CD8-positive, alpha-beta memory T cell (primary cell): Measurements from ENCODE around the gene FPGS. TPM values are rescaled to one million over a fixed set of nuclear protein-coding genes. Genes with fewer than 3 reads are reported as not detected.
"Not testable (repeated sequence)": the region's sequence is repeated elsewhere in the genome, so short reads cannot be mapped to it uniquely, and the experiment has no call there.

Experiments
- CTCF ChIA-PET: fragments of 350-600 bp; sonication (Branson Sonifier 250); formaldehyde crosslinking; loops from one replicate; lab custom pipeline; 2021; ENCODE audit warnings: antibody characterized with exemption; lab: Charles Lee
- POLR2A ChIA-PET: fragments of 350-600 bp; sonication (Branson Sonifier 250); formaldehyde crosslinking; loops from one replicate; lab custom pipeline; 2021; ENCODE audit warnings: antibody characterized with exemption; lab: Charles Lee
- DNase-seq, 5 donors: peaks; one replicate each; pipeline versions ENCODE4 v3.0.0 to v3.0.0-alpha.2; 2020 to 2022; ENCODE audit warnings: mixed read lengths in 1 of 5
- H3K27ac ChIP-seq: one replicate; pipeline ENCODE4 v1.7.0; 2013; ENCODE audit warnings: low read depth, mild to moderate bottlenecking, low read length, moderate library complexity
- H3K27me3 ChIP-seq: 2 replicates; pipeline ENCODE4 v1.7.0; 2013; ENCODE audit warnings: low read length, mild to moderate bottlenecking; ENCODE audit not compliant: insufficient read depth, poor library complexity, severe bottlenecking
- H3K36me3 ChIP-seq: 2 replicates; pipeline ENCODE4 v1.7.0; 2013; ENCODE audit warnings: mild to moderate bottlenecking, low read length, moderate library complexity; ENCODE audit not compliant: insufficient read depth
- H3K4me1 ChIP-seq: 2 replicates; pipeline ENCODE4 v1.7.0; 2013; ENCODE audit warnings: mild to moderate bottlenecking, low read length, moderate library complexity; ENCODE audit not compliant: insufficient read depth
- H3K4me3 ChIP-seq: 2 replicates; pipeline ENCODE4 v1.7.0; 2013; ENCODE audit warnings: mild to moderate bottlenecking, low read length
- H3K9me3 ChIP-seq: 2 replicates; pipeline ENCODE4 v1.7.0; 2013; ENCODE audit warnings: mild to moderate bottlenecking, low read length
- H3K27ac Mint-ChIP-seq, 8 donors: one replicate each; pipeline ENCODE4 v1.8.0; 2020 to 2021; ENCODE audit warnings: mixed read lengths in 8 of 8, mild to moderate bottlenecking in 6 of 8, inconsistent platforms in 3 of 8, moderate library complexity in 3 of 8
- H3K27me3 Mint-ChIP-seq, 2 donors: one replicate each; pipeline ENCODE4 v1.8.0; 2020 to 2021; ENCODE audit warnings: mixed read lengths in 2 of 2, mild to moderate bottlenecking in 1 of 2, moderate library complexity in 1 of 2
- H3K36me3 Mint-ChIP-seq, 3 donors: one replicate each; pipeline ENCODE4 v1.8.0; 2020 to 2021; ENCODE audit warnings: mixed read lengths in 3 of 3, inconsistent platforms in 1 of 3, mild to moderate bottlenecking in 1 of 3
- H3K4me1 Mint-ChIP-seq, 3 donors: one replicate each; pipeline ENCODE4 v1.8.0; 2020 to 2021; ENCODE audit warnings: mixed read lengths in 3 of 3, inconsistent platforms in 1 of 3, mild to moderate bottlenecking in 1 of 3
- H3K4me3 Mint-ChIP-seq, 7 donors: one replicate each; pipeline ENCODE4 v1.8.0; 2020 to 2021; ENCODE audit warnings: mixed read lengths in 7 of 7, mild to moderate bottlenecking in 6 of 7, moderate library complexity in 4 of 7, inconsistent platforms in 2 of 7
- H3K9me3 Mint-ChIP-seq, 5 donors: one replicate each; pipeline ENCODE4 v1.8.0; 2020 to 2022; ENCODE audit warnings: mixed read lengths in 5 of 5, mild to moderate bottlenecking in 3 of 5, moderate library complexity in 2 of 5, inconsistent platforms in 1 of 5
- polyA plus RNA-seq: library from polyadenylated mRNA; unstranded; fragments of 300-500 nt; fragmentation: Illumina TruSeq; gene quantifications from one replicate; pipeline ENCODE4 v1.2.3, GENCODE V29; 2021
- total RNA-seq, 2 experiments: library from RNA; stranded (reverse); gene quantifications; one replicate each; pipeline ENCODE4 v1.2.3, GENCODE V29; 2021

The FPGS gene
- total and polyA plus RNA-seq, 3 experiments from 2014 or later, result 68.0 to 111 (median 110) TPM

DNA sequence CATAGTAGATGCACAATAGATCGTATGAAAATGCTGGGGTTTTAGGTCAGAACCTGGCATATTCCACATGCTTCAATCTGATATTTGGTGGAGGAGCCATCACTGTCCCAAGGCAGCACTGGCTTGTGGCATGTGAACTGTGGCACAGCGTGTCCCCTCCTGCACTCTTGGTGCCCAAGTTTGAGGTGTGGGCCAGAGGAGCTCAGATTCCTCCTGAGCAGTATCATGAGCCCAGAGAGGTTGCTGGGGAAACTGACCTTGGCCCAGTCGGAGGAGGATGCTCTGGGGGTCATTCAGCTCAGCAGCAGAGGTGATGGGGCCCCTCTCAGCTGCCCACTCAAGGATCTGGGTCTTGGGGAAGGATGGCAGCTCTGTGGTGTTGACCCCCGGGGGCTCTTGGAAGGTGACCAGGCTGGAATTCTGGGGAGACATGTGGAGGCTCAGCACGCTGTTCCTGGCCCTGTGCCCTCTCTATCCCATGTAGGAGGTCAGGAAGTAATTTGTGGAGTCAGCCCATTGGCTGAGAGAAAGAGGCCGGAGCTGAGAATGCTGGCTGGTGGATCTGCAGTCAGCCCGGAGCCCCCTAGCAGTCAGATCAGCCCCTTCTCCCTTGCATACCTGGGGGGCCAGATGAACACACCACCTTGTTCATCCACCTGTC, 23.7 kb downstream of the FPGS start:
- H3K9me3 Mint-ChIP-seq, result no peaks in the 10 kb centered on the region
- POLR2A ChIA-PET, result interaction anchor here (0.6 kb wide), 1 partner anchor 33 kb away, joined by 4 read pairs; no protein-coding TSS in a partner anchor
- Histone ChIP-seq H3K27me3 (no peaks in the 10 kb centered on the region), H3K4me3 (no peak overlapping the region), H3K9me3 (no peaks in the 10 kb centered on the region), H3K36me3 (no peaks in the 10 kb centered on the region), H3K27ac (no peak overlapping the region), H3K4me1 (no peaks in the 10 kb centered on the region)
- H3K4me3 Mint-ChIP-seq, result no peak overlapping the region
- peaks cover 0 to 18% (median 0%) of the 10 kb centered on the region in 3 donors for H3K36me3 Mint-ChIP-seq
- no peak for DNase-seq
- peak overlapping the region in 3 of 8 donors; percentile 22 to 59 (median 38) for H3K27ac Mint-ChIP-seq
- peaks cover 0 to 3% (median 0%) of the 10 kb centered on the region in 3 donors for H3K4me1 Mint-ChIP-seq
- H3K27me3 Mint-ChIP-seq, result peaks cover 0 to 4% of the 10 kb centered on the region in 2 donors
- CTCF ChIA-PET, result no interaction called here

DNA sequence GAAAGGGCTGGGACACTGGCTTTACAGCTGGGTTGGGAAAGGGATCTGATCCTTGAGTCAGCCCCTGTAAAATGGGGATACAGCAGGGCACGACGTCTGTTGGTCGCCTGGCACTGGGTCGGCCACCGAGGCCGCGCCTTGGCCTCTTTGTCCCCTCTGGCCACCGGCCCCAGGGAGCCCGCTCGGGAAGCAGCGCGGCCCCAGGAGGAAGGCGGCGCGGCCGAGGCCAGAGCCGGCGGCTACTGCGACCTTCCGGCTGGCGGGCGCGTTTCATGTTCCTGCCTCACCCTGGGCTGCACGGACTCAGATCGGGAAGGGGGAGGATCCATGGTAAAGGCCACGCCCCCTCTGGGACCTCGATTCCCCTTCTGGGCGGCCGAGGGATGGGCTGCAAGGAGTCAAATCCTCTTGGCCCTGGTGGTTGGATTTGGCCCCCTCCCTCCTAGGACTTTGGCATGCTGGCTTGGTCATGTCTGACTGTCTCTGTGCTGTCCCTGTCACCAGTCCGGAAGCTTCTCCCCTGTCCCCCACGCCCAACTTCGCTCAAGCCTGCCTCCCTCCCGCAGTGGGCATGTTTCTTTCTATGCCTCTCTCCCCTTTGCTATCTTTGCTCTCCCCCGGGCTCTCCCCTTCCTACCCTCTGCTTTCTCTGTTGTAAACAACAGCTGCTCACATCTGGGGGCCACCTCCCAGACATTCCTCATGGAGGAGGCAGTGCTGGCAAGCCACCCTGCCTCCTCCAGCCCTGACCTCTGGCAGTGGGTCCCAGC, 25.8 kb downstream of the FPGS start:
- Mint-ChIP-seq H3K4me3 (no peak overlapping the region), H3K9me3 (no peaks in the 10 kb centered on the region), H3K27ac (no peak overlapping the region), H3K27me3 (peaks cover 0 to 4% of the 10 kb centered on the region in 2 donors), H3K36me3 (peaks cover 0 to 18% (median 0%) of the 10 kb centered on the region in 3 donors), H3K4me1 (peaks cover 4 to 11% (median 5%) of the 10 kb centered on the region in 3 donors)
- Histone ChIP-seq H3K4me3 (no peak overlapping the region), H3K27me3 (no peaks in the 10 kb centered on the region), H3K9me3 (no peaks in the 10 kb centered on the region), H3K36me3 (no peaks in the 10 kb centered on the region), H3K4me1 (peaks cover 7% of the 10 kb centered on the region), H3K27ac (peak overlapping the region; percentile 61)
- ChIA-PET CTCF (no interaction called here), POLR2A (interaction anchor here (1.3 kb wide), 1 partner anchor 34 kb away, joined by 3 read pairs; no protein-coding TSS in a partner anchor)
- no peak for DNase-seq

DNA sequence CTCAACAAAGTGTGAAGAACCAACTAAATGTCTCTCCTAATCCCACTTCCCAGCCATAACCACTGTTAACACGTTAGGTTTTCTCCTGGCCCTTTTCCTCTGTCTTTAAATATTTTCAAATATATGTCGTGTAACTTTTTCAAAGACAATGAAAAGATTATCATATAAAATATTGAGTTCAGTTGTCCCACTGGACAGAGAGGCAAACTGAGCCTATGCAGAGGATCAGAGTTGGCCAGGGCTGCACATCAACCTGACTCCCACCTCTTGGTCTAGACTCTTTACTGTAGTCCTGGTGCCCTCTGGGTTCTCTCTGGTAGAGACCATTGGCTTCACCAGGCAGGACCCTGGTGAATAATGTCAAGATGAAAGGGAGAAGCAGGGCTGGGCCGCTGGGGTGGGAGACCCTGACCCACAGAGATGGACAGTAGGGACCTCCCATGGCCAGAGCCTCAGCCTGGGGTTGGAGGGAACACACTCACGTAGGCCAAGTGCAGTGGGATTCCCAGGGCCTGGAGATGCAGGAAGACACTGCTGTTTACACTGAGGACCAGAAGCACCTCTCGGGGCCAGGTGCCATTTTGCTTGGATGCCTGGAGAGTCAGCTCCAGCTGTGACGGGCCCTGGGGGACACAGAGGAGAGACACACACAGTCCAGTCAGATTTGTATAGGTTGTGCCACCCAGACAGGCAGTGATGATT, 26.7 kb downstream of the FPGS start:
- DNase-seq, result no peak
- Histone ChIP-seq H3K4me1 (peaks cover 7% of the 10 kb centered on the region), H3K27ac (peak overlapping the region; percentile 61), H3K9me3 (no peaks in the 10 kb centered on the region), H3K27me3 (no peaks in the 10 kb centered on the region), H3K4me3 (no peak overlapping the region), H3K36me3 (no peaks in the 10 kb centered on the region)
- CTCF ChIA-PET, result no interaction called here
- peaks cover 0 to 14% (median 0%) of the 10 kb centered on the region in 3 donors for H3K36me3 Mint-ChIP-seq
- H3K4me1 Mint-ChIP-seq, result peaks cover 4 to 14% (median 5%) of the 10 kb centered on the region in 3 donors
- H3K27ac Mint-ChIP-seq, result peak overlapping the region in 5 of 8 donors; percentile 4 to 86 (median 66)
- POLR2A ChIA-PET, result no interaction called here
- no peaks in the 10 kb centered on the region for H3K9me3 Mint-ChIP-seq
- no peak overlapping the region for H3K4me3 Mint-ChIP-seq
- peaks cover 0 to 4% of the 10 kb centered on the region in 2 donors for H3K27me3 Mint-ChIP-seq

DNA sequence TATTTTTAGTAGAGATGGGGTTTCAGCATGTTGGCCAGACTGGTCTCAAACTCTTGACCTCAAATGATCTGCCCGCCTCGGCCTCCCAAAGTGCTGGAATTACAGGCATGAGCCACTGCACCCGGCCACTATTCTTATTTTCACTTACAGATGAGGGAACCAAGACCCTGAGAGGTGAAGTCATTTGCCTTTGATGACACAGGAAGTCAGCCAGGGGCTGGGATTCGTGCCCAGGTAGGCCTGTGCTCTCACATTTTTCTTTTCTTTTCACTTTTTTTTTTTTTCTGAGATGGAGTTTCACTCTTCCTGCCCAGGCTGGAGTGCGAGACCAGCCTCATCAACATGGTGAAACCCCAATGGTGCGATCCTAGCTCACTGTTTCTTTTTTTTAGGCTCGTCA, 29.6 kb downstream of the FPGS start:
- DNase-seq, result peak in 1 of 5 donors; percentile 37
- POLR2A ChIA-PET, result no interaction called here
- CTCF ChIA-PET, result no interaction called here
- peak overlapping the region in 1 of 7 donors; percentile 28 for H3K4me3 Mint-ChIP-seq
- no peaks in the 10 kb centered on the region for H3K27me3 ChIP-seq
- no peaks in the 10 kb centered on the region for H3K9me3 Mint-ChIP-seq
- H3K4me1 Mint-ChIP-seq, result peaks cover 4 to 14% (median 5%) of the 10 kb centered on the region in 3 donors
- H3K27ac ChIP-seq, result no peak overlapping the region
- H3K4me3 ChIP-seq, result no peak overlapping the region
- H3K27me3 Mint-ChIP-seq, result peaks cover 0 to 4% of the 10 kb centered on the region in 2 donors
- H3K27ac Mint-ChIP-seq, result peak overlapping the region in 5 of 8 donors; percentile 57 to 85 (median 78)
- H3K36me3 ChIP-seq, result no peaks in the 10 kb centered on the region
- peaks cover 7% of the 10 kb centered on the region for H3K4me1 ChIP-seq
- H3K9me3 ChIP-seq, result no peaks in the 10 kb centered on the region
- H3K36me3 Mint-ChIP-seq, result peaks cover 0 to 5% (median 0%) of the 10 kb centered on the region in 3 donors

DNA sequence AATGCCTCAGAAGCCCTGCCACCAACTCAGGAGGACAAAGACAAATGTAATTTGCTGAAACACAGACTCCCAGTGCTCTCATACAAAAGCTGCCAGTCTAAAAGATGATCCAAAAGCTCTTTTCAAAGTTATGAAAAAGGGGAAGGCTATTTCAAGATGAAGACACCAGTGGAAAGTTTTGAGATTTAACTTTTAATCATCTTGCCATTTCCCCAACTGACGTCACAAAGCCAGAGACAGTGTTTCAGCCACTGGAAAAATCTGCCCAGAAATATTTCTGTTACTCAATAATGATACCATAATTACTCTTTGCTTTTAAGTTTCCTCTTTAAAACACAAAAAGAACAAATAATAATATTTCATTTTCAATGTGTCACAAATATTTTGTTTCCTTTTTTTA, 30.9 kb downstream of the FPGS start:
- no peaks in the 10 kb centered on the region for H3K36me3 ChIP-seq
- H3K27me3 ChIP-seq, result no peaks in the 10 kb centered on the region
- Mint-ChIP-seq H3K4me3 (no peak overlapping the region), H3K27ac (no peak overlapping the region), H3K9me3 (no peaks in the 10 kb centered on the region), H3K27me3 (peaks cover 0 to 7% of the 10 kb centered on the region in 2 donors), H3K4me1 (peaks cover 4 to 14% (median 5%) of the 10 kb centered on the region in 3 donors), H3K36me3 (peaks cover 0 to 5% (median 0%) of the 10 kb centered on the region in 3 donors)
- H3K4me1 ChIP-seq, result peaks cover 7% of the 10 kb centered on the region
- no peak for DNase-seq
- no peak overlapping the region for H3K27ac ChIP-seq
- H3K4me3 ChIP-seq, result no peak overlapping the region
- CTCF ChIA-PET, result interaction anchor here (0.7 kb wide), 1 partner anchor 8 kb away, joined by 3 read pairs; no protein-coding TSS in a partner anchor
- no peaks in the 10 kb centered on the region for H3K9me3 ChIP-seq
- POLR2A ChIA-PET, result no interaction called here

DNA sequence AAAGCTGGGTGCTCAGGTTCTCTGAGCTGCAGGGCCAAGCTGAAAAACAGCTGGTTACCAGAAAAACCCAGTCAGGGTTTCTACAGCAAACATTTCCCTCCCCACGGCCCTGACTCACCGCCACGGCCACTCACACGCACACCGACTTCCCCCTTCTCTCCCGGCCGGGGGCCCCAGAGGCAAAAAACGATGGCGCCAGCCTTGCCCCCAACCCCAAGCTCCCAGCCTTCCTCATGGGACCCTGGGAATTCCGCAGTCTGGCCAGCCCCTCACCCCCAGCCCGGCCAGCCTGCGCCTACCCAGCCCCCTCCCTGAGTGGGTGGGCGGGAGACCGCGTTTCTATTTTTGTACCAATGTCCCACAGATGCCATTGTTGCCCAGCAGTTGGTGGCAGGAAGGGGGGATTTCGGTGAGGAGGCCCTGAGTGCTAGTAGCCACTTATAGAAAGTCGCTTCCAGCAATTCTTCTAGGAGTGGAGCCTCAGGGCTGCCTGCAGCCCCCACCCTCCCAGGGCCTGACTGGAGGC, 33.4 kb downstream of the FPGS start:
- no peak overlapping the region for H3K27ac Mint-ChIP-seq
- POLR2A ChIA-PET, result no interaction called here
- H3K4me1 Mint-ChIP-seq, result peaks cover 4 to 11% (median 5%) of the 10 kb centered on the region in 3 donors
- peaks cover 7% of the 10 kb centered on the region for H3K4me1 ChIP-seq
- no peaks in the 10 kb centered on the region for H3K36me3 ChIP-seq
- H3K27me3 Mint-ChIP-seq, result peaks cover 0 to 6% of the 10 kb centered on the region in 2 donors
- no peaks in the 10 kb centered on the region for H3K27me3 ChIP-seq
- no peak overlapping the region for H3K4me3 ChIP-seq
- H3K4me3 Mint-ChIP-seq, result no peak overlapping the region
- H3K9me3 Mint-ChIP-seq, result no peaks in the 10 kb centered on the region
- no peak overlapping the region for H3K27ac ChIP-seq
- CTCF ChIA-PET, result interaction anchor here (1.4 to 1.6 kb wide), 2 partner anchors 34 to 85 kb away, joined by 4 to 5 read pairs; no protein-coding TSS in a partner anchor
- no peaks in the 10 kb centered on the region for H3K9me3 ChIP-seq
- DNase-seq, result no peak
- peaks cover 0 to 5% (median 0%) of the 10 kb centered on the region in 3 donors for H3K36me3 Mint-ChIP-seq

DNA sequence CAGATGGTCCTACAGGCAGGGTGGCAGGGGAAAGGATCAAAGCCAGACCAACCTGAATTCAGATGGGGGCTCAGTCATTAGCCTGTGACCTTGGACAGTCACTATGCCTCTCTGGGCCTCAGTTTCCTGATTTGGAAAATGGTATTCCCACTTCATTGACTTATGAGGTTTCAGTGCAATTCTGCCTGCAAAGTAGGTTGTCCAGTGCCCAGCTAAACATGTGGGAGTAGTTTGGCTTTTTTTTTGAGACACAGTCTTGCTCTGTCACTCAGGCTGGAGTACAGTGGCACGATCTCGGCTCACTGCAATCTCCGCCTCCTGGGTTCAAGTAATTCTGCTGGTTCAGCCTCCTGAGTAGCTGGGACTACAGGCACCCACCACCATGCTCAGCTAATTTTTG, 33.9 kb downstream of the FPGS start:
- H3K27ac Mint-ChIP-seq, H3K4me3 Mint-ChIP-seq, H3K4me3 ChIP-seq, H3K27me3 Mint-ChIP-seq, H3K27ac ChIP-seq, H3K27me3 ChIP-seq, H3K36me3 ChIP-seq, POLR2A ChIA-PET, H3K4me1 ChIP-seq, H3K9me3 Mint-ChIP-seq, H3K9me3 ChIP-seq, DNase-seq: not testable (repeated sequence)
- CTCF ChIA-PET, result interaction anchor here (1.6 kb wide), 1 partner anchor 33 kb away, joined by 4 read pairs; no protein-coding TSS in a partner anchor
- Mint-ChIP-seq H3K36me3 (peaks cover 0 to 10% (median 0%) of the 10 kb centered on the region in 3 donors), H3K4me1 (peaks cover 4 to 11% (median 5%) of the 10 kb centered on the region in 3 donors)
